ENCODE results near the gene RETREG3.

- no peak for TF ChIP-seq CTCF (IDR thresholded peaks at IDR 0.05; ENCODE audit: low read depth, low read length, poor library complexity, severe bottlenecking)
- TF ChIP-seq EZH2phosphoT487 (IDR thresholded peaks at IDR 0.05; ENCODE audit: borderline replicate concordance, low read length): no peak
Measured at GRCh38 chr17:42629411-42630009, 20.3 kb upstream of the RETREG3 start.
